T47D (cell line): Measurements from ENCODE around the gene TPRG1.

Experiments
- DNase-seq, 2 experiments: peaks; one replicate each; pipeline versions ENCODE4 v3.0.0 to v3.0.0-alpha.2; 2011 to 2012; ENCODE audit warnings: low read depth in 1 of 2, low spot score in 1 of 2
- JUND ChIP-seq: IDR thresholded peaks from 2 replicates; pipeline ENCODE4 v1.6.1; 2012; ENCODE audit warnings: low read depth
- in situ Hi-C: cut with HindIII; loops from 2 replicates; pipeline ENCODE4 v1.10.0; 2016; ENCODE audit warnings: low sequenced_read_pairs, low pct_unique_long_range_greater_than_20kb

The TPRG1 gene

GRCh38 chr3:189214651-189215050 lies 42.9 kb downstream of the TPRG1 start:
- TF ChIP-seq JUND, result no peak
- in situ Hi-C loops, result no loop called here
- peak in 1 of 2 experiments; percentile 15 for DNase-seq

DNA sequence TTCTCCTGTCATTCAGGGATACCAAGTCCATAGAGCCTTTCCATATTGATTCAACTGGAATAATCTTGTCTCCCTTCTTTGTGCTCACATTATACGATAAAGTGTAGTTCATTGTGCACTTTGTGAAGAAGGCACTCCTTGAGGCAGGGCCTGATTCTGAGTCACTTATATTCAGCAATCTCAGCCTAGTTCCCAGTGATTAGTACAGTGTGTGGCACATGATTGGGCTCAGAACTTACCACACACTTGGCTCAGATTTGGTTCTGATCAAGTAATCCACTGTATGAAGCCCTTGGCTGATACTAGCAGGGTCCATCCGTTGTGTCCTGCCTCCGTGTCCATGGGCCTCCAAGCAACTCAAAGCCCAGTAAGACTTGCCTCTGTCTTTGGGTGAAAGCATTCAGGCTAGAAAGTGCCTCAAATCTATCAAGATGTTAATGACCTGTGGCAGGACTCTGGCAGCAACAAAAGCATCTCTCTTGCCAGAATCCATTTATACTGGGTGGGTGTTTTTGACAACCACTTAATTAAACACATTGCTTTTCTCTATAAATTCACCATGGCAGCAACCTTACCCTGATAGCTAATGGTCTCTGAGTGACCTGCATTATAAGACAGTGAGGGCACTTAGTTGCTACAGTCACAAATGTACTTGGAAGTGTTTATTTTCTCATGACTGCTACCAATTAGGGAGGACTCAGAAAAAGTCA lies 51.3 kb downstream of the TPRG1 start:
- TF ChIP-seq JUND, result no peak
- DNase-seq, result no peak
- in situ Hi-C loops, result no loop called here

GRCh38 chr3:189225431-189225830 lies 53.7 kb downstream of the TPRG1 start:
- in situ Hi-C loops, result no loop called here
- TF ChIP-seq JUND, result no peak
- no peak for DNase-seq

DNA sequence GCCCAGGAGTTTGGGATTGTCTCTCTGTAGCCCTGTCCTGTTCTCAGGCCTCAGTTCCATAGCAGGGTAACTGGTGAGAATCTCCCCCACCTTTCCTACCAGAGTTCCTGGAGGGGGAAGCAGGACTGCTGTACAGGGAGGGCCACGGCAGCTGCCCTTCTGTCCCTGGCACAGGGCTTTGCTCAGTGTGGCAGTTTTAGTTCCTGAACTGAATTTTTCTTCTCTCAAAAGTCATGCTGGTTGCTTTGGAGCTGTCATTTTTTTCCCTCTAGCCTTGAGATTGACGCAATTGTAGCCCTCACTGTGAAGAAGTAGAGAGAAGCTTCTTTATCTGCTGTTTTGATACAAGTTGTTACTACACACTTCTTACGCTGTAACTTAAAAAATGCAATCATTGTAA lies 55.5 kb downstream of the TPRG1 start:
- DNase-seq, result no peak
- TF ChIP-seq JUND, result no peak
- in situ Hi-C loops, result no loop called here

- in situ Hi-C loops, result no loop called here
- no peak for TF ChIP-seq JUND
- DNase-seq, result no peak
These were observed 57.5 kb downstream of the TPRG1 start for GRCh38 chr3:189229196-189229828.

GRCh38 chr3:189232790-189233189 lies 61.0 kb downstream of the TPRG1 start:
- in situ Hi-C loops, result no loop called here
- no peak for DNase-seq
- TF ChIP-seq JUND, result no peak

DNA sequence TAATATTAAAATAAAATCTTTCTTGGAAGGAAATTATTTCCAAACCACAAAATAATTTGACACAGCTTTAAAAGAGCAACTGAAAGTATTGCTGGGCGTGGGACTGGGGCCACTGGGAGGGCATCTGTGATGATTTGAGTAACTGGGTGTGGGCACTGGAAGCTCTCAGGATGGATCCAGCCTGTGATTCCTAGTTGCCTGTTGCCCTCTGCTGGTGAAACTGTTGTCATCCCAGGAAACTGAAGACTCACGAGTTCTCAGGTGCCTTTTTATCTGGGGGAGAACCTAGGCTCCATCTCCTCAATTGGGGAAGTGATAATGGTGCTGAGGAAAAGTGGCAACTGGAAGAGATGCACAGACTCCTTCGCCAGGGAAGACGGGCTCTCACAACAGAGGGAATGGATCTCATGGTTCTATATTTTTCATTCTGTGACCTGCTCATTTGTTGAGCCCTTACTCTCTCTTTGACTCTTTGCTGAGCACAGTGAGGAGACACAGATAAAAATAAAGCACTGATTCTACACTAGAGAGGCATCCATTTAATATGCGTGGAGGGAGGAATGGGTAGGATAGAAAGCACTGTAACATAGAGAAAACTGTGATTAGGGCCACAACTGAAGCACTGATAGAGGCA lies 61.6 kb downstream of the TPRG1 start:
- in situ Hi-C loops, result no loop called here
- TF ChIP-seq JUND, result no peak

DNA sequence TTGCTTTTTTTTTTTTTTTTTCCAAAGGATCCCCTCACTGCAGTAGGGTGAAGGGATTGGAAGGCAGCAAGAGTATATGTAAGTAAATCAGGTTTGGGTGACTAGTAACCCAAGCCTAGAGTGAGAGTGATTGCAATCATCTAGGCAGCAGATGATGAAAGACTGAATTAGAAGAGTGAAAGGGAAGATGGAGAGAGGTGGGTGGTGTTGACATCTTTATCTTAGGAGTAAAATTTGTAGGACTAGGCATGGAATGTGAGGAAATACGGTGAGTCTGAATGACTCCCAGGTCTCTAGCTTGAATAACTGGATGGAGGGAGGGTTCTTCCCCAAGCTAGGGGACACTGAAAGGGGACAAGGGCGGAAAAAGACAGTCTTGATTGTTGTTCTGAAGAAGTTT lies 63.4 kb downstream of the TPRG1 start:
- DNase-seq, result no peak
- in situ Hi-C loops, result no loop called here
- no peak for TF ChIP-seq JUND

More for the DNA sequence above, 61.6 kb downstream of the TPRG1 start:
- peak; percentile 67 to 87 for DNase-seq

- no peak for TF ChIP-seq JUND
- in situ Hi-C loops, result no loop called here
- no peak for DNase-seq
These were observed 64.6 kb downstream of the TPRG1 start for GRCh38 chr3:189236352-189236751.

GRCh38 chr3:189237526-189237925 lies 65.8 kb downstream of the TPRG1 start:
- in situ Hi-C loops, result no loop called here
- DNase-seq, result no peak
- TF ChIP-seq JUND, result no peak

GRCh38 chr3:189238071-189238470 lies 66.3 kb downstream of the TPRG1 start:
- DNase-seq, result no peak
- in situ Hi-C loops, result no loop called here
- no peak for TF ChIP-seq JUND

GRCh38 chr3:189239616-189240015 lies 67.8 kb downstream of the TPRG1 start:
- no peak for DNase-seq
- no peak for TF ChIP-seq JUND
- in situ Hi-C loops, result no loop called here

GRCh38 chr3:189249987-189250386 lies 78.2 kb downstream of the TPRG1 start:
- in situ Hi-C loops, result no loop called here

More at GRCh38 chr3:189249987-189250386, 78.2 kb downstream of the TPRG1 start:
- TF ChIP-seq JUND, result no peak
- no peak for DNase-seq
